Left lobe of liver (tissue), 2 donors: ENCODE data around the gene PPP1R26. TPM values are rescaled to one million over a fixed set of nuclear protein-coding genes. Genes with fewer than 3 reads are reported as not detected.

Experiments used
- ATAC-seq: fragments of 200-7000 bp; cut with Tn5 transposase; one replicate; pipeline ENCODE4 v1.9.1; 2020; ENCODE audit warnings: mild to moderate bottlenecking, moderate library complexity
- DNase-seq: peaks from one replicate; pipeline ENCODE4 v3.0.0-alpha.2; 2020; ENCODE audit warnings: low spot score
- total RNA-seq: library from RNA; stranded (reverse); gene quantifications from one replicate; pipeline ENCODE4 v1.2.1, GENCODE V29; 2021
- donor health status: DM: no; HTN: no; CAD: no; lungs with moderate emphysema.
- donor health status: DM: no; HTN: yes; CAD: no.

The PPP1R26 gene
- total RNA-seq, 1 donor from 2014 or later = 7.4 TPM

DNA sequence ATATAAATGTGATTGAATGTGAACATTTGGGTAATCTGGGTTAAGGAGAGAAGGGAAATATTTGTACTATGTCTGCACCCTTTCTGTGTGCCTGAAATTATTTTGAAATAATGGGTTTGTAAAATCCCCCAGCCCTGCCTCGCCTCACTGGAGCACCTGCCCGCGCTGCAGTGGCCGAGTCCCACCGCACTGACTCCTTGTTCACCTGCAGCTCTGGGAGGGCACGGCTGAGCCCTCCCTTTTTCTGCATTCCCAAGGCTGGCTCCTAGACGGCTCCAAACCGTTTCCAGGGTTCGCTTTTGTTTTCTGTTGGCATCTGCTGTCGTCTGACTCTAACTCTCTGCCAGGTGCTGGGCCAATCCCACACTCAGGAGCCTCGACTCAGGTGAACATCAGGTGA is 17.6 kb upstream of the PPP1R26 start:
- ATAC-seq = no peak

DNA sequence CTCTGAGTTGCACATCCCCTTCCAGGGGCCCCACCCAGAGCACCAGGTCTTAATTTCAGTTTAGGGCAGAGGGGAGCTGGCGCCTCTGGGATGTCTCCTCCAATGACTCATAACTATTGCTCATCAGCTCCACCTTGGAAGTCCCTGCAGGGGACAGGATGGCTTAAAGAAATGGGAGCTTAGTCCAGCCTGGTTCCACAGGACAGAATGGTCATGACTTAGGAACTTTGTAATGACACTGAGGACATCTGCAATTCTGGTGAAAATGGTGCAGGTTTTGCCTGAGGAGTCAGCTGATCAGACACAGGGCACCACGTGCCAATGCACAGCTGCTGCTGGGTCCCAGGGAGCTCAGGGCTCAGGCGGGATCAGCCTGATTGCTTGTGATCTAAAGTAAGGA is 16.4 kb upstream of the PPP1R26 start:
- ATAC-seq (no peak), DNase-seq (no peak)

More for the DNA sequence above, 17.6 kb upstream of the PPP1R26 start:
- no peak for DNase-seq

DNA sequence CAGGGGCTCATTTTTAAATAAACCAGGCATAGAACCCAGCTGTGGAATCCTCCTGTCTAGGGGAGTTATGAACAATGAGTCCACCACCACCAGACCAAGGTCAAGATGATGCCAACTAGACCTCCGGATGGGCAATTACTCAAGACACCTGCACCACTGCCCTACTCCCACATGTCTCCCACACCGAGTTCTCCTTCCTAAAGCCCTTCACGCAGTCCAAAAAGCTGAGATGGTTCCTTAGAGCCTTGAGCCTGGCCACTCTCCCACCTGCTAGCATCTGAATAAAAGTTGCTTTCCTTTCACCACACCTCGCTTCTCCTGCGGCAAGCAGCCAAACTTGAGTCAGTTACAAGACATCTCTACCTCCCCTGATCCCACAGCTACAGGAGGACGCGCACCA is 15.4 kb upstream of the PPP1R26 start:
- DNase-seq (no peak), ATAC-seq (no peak)

DNA sequence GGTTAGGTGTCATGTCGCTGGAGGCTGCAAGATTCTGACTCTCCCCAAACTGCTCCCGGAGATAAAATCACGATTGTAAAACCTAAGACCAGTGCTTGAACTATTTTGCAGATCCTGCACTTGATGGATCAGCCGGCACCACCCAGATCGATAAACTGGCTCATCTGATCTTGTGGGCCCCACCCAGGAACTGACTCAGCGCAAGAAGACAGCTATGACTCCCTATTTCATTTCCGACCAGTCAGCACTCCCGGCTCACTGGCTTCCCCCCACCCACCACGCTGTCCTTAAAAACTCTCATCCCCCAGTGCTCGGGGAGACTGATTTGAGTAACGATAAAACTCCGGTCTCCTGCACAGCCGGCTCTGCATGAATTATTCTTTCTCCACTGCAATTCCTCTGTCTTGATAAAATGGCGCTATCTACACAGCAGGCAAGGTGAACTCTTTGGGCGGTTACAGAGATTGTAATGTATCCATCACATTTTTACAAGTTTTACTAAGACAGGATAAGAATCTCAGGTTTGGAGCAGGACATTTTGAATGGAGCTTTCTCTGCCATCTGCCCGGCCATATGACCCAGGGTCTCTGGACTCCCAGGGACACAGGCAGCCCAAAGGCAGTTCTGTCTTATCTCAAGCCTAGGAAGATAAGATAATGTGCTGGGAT is 10.6 kb upstream of the PPP1R26 start:
- no peak for ATAC-seq

DNA sequence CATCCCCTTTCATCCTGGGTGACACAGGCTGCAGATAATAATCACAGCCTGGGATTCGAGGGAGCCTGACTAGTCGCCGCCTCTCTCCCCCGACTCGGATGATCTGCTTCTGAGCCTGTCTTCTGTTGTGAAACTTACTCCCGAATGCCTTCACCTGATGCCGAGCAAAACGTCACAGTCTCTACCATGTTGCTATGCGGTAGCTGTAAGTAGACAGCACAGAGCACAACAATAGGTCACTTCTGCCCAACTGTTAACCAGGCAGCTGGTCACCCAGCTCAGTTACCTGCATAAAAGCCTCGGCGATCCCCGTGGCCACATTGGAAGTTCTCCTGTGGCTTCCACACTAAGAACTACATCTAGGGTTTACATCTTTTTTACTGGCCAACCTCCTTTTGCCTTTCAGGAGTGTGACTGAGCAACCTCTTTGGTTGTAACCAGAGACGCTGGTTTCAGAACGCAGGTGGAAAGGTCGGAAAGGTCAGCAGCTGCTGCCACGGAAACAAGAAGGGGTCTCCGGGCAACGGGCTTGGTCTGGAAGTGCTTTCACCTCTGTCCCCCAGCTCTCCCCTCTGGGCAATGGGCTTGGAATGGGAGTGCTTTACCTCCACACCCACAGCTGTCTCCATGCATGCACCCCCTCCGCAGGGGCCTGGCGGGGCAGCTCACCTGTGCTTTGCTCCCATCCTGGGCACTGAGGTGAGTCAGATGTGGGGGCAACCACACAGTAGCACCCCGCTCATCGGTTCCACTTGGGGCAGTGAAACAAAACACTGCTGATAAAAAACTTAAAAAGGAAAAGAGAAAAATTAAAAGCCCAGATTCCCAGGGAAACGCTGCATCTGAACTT is 7.6 kb upstream of the PPP1R26 start:
- ATAC-seq (no peak), DNase-seq (no peak)

More for the DNA sequence above, 10.6 kb upstream of the PPP1R26 start:
- no peak for DNase-seq

DNA sequence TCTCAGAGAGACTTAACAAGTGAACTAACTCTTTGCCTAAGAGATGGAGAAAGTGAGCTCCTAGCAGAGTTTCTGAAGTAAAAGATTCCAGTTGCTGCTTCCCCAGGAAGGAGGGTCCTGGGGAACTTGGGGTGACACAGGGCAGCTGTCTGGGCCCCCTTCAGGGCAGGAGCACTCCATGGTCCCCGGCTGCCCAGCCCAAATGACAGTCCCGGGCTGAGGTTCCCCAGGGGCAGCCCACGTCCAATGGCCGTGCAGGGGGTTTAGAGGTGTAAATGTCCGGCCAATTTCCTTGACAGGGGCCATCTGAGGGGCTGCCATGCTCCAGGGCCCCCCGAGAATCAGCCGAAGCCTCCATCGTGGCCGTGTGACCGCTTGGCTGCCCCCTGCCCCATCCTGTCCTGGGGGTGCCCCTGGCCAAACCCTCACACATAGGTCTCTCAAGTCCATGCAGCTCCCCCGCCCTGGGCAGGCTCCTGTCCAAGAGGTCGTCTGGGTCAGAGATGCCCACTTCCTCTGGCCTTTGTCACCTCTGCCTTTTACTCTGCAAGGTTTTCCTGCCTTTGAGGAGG is 5.5 kb upstream of the PPP1R26 start:
- ATAC-seq (no peak), DNase-seq (no peak)

DNA sequence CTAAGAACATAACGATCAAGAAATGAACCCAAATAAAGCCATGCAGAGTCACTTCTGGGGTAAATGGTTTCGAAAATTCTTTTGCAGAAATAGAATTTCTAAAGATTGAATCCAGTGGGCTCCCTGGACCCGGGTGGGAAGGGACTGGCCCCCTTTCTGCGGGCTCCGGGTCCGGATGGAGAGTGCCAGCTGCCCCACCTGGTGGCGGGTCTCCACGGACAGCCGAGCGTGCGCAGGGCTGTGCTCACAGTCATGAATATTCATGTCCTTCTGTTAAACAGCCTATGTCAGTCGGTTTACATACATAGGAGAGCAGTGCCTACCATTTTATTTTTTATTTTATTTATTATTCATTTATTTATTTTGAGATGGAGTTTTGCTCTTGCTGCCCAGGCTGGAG is 4.7 kb upstream of the PPP1R26 start:
- DNase-seq = no peak

DNA sequence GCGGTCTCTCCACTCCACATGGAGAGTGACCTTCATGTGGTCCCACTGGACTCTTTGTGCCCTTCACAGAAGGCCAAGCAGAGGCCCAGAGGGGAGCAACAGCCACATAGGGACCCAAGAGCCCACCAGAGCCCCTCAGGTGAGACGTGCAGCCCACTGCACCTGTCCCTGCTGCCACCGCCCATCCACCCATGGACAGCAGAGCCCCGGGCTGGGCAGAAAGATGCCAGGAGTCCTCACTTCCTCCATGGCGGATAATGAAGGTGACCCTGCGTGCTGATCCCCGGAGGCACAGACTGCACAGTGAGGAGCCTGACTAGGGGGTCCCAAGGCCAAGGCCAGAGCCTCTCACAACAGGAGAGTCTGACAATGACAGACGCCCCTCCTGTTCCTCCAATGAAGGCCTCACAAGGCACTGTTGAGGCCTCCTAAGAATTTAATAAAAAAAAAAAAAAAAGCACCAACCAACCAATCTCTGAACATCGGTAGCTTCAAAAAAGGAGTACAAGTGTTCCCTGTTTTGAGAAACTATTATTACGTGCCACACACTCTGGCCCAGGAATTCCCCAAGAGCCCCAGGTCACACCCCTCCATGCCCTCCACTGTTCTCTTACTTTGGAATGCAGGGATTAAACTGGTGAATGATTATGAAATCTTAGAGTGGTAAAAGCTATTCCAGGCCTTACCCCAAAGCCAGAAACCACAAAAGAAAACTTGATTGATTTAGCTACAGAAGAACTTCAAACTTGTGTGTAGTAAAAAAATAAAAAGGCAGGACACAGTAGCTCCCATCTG is 2.8 kb upstream of the PPP1R26 start:
- no peak for ATAC-seq

More for the DNA sequence above, 4.7 kb upstream of the PPP1R26 start:
- ATAC-seq = no peak

DNA sequence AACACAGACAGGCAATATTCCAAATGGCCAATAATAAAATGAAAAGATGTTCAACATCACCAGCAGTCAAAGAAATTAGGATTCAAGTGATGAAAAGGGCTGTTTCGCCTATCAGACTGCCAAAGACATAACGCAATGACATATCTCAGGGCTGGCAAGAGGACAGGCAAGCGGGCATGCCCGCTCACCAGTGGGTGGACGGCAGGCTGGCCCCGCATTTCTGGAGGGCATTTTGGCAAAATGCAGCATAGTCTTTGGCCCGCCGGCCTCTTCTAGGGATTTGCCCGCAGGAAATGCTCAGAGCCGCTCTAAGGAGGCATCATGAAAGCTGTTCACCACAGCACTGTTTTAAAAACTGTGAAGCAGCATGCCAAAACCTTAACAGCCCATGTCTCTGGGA is 1.4 kb upstream of the PPP1R26 start:
- ATAC-seq = no peak
- no peak for DNase-seq

More for the DNA sequence above, 2.8 kb upstream of the PPP1R26 start:
- no peak for DNase-seq

DNA sequence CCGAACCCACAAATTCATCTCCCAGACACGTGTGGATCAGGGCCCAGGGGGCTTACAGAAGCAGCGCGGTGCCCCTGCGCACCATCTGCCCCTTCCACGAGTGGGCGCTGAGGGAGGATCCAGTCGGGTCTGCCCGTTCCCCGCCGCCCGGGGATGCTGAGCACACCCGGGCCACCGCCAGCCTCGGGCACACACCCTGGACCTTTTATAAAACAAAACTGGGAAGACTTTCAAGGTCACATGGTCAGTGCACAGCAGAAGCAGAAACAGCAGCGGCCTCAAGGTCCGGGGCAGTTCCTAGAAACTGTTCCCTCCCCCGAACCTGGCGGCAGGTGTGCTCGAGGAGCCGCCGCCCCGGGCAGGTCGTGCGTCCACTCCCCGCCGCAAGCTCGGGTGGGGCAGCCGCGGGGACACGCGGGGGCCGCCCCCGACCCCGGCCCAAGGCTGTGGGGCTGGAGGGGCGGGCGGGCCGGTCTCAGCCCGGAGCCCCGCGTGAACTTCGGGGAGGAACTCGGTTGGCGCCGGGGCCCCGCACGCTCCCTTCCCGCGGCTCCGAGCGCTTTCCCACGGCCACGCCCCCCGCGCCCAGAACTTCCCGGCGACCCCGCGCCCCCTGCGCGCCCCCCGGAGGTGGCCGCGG is 633 bp upstream of the PPP1R26 start:
- ATAC-seq (peak; percentile 78), DNase-seq (peak; percentile 68)

DNA sequence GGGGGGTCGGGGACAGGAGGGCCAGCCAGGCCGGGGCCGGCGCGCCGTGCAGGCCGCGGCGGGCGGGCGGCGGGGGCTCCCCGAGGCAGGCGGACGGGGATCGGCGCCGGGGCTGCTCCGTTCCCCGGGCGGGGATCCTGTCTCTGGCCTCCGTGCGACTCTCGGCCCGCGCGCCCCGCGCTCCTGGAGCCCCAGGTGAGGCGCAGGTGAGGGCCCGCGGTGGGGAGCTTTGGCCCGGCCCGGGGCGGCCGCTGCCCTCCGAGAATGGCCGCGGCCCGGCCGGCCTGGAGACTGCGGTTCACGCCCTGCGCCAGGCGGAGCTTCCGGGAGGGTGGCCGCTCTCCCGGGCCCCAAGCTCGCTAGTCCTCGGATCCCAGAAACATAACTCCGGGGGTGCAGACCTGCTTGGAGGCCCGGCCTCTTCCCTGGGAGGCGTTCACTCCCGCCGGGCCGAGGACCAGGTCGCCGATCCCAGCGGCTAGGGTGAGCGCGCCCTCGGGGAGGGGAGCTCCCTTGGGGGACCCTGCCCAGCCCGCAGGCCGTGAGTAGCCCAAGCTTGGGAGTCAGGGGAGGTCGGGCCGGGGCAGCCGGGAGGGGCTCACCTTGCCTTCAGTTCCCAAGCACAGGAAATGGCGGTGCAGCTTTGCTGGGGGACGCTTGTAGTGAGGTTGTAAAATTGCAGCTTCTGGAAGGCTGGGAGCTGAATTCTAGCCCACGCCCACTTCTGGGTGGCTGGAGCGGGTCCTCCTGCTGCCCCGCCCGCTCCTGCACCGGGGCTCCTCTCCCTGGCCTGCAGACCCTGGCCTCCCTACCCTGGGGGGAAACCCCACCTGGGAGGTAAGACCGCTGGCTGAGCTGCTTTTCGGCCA is 723 bp downstream of the PPP1R26 start:
- DNase-seq = no peak
- ATAC-seq = peak; percentile 75

DNA sequence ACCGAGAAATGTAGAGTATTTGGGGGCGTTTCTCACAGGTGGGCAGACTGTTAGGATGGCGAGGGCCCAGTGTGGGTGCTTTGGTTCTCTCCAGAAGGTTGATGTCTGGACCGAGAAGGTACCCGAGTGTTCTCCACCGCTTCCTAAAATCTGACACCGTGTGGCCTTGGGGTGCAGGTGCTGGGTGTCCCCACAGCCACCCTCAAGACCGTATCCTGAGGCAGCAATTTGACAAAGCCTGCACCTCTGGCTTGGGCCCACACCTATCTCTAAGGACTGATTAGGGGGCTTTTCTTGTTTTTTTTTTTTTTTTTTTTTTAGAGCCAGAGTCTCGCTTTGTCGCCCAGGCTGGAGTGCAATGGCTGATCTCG is 1.3 kb downstream of the PPP1R26 start:
- no peak for ATAC-seq

DNA sequence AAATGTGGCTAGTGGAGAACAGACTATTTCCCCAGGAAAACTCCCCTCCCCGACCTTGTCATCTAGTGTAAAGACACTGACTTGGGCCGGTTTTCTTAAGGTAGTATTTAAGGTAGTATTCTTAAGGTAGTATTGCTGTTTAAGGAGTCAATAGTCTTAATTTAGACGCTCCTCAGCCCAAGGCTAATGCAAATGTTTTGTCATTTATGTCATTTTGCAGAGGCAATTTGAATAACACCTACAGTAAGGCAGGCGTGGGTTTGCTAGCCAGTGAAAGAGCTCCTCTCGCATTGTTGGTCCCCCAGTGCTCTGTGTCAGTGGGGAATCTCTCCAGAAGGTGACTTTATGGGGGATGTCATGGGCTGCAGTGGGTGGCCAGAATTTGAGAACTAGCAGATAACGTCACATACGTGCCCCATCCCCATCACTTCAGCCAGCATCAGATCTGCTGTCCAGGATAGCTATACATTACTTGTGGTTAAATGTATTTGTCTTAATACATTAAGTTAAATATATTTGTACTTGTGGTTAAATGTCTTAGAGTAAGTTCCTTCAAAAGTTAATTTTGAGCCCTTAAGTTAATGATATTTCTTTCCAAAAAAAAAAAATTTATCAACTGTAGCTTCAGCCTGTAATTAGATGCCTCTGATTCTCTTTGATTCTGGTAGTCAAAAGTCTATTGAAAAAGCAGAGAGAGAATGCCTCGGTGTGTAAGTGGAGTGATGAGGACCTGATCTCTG is 2.6 kb downstream of the PPP1R26 start:
- no peak for DNase-seq
- no peak for ATAC-seq

More for the DNA sequence above, 1.3 kb downstream of the PPP1R26 start:
- no peak for DNase-seq

DNA sequence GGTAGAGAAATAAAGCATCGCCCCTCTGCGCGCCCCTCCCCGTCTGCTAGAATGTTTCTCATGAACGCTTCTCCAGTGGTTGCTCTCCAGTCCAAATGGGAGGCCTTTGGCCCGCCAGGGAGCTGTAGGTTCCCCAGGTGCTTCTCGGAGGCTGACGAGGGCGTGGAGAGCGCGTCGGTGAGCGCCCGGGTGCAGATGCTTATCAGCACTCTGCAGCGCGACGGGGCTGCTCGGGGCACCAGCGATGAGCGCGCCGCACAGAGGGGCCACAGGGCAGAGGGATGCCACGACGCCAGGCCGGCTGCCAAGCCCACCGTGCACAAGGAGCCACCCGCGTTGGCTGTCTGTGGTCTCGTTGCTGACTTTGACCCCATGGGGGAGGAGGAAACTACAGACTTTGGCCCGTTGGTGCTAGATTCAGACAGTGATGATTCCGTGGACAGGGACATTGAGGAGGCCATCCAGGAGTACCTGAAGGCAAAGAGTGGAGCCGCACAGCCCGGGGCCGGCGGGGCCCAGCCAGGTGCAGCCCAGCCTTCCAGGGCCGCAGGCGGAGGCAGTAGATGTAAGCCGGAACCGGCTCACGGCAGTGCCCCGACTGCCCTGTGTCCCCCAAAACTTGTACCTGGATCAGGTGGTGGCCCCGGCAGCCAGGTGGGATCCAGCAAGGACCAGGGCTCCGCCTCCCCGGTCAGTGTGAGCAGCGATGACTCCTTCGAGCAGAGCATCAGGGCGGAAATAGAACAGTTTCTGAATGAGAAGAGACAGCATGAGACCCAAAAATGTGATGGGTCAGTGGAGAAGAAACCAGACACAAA is 5.1 kb downstream of the PPP1R26 start:
- ATAC-seq (no peak), DNase-seq (no peak)

DNA sequence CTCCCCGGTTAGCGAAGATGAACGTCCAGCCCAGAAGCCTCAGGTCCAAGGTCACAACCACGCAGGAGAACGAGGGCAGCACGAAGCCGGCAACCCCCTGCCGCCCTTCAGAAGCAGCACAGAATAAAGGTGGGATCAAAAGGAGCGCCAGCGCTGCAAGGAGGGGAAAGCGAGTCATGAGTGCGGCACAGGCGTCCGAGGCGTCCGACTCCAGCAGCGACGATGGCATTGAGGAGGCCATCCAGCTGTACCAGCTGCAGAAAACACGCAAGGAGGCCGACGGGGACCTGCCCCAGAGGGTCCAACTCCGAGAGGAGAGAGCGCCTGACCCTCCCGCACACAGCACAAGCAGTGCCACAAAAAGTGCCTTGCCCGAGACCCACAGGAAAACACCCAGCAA is 5.8 kb downstream of the PPP1R26 start:
- DNase-seq (no peak), ATAC-seq (no peak)

DNA sequence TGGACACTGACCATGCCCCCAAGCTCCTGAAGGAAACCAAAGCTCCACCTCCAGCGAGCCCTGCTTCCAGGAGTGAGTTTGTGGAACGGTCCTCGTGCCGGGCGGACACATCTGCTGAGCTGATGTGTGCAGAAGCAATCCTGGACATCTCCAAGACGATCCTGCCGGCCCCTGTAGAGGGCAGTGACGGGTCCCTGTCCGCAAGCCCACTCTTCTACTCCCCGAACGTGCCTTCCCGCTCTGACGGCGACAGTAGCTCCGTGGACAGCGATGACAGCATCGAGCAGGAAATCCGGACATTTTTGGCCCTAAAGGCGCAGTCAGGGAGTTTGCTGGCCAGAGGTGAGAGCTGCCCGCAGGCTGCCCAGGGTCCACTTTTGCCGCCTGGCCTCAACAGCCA is 6.2 kb downstream of the PPP1R26 start:
- DNase-seq = no peak
- no peak for ATAC-seq

DNA sequence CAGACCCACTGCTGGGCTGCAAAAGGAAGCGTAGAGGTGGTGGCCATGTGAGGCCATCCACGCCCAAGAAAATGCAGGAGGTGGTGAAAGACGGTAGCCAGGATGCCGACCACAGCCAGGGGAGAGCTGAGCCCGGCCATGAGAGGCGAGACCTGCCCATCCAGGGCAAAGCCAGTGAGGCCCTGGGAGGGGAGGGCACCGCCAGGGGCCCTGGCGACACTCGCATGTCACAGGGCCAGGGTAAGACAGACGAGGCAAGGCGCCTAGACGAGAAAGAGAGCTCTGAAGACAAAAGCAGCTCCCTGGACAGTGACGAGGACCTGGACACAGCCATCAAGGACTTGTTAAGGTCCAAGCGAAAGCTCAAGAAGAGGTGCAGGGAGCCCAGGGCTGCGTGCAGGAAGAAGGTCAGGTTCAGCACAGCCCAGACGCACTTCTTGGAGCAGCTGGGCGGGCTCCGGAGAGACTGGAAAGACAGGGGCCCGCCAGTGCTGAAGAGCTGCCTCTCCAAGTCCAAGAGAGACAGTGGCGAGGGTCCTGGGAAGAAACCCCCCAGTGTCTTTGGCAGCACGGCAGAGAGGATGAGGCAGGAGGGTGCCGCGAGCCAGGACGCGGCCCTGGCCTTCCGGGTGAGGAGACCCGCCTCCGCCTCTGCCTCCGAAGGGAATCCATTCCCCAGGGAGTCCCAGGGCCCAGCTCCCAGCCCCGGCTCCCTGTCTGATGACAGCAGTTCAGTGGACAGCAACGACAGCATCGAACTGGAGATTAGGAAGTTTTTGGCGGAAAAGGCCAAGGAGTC is 6.9 kb downstream of the PPP1R26 start:
- DNase-seq = no peak

More for the DNA sequence above, 6.9 kb downstream of the PPP1R26 start:
- no peak for ATAC-seq
